Gastrocnemius medialis (tissue), 4 donors: Measurements from ENCODE around the gene KRT3.

Source experiments
- POLR2A ChIP-seq, 2 donors: fragments of 450-650 bp; IDR thresholded peaks; one replicate each; pipeline ENCODE4 v1.6.1; 2017; ENCODE audit warnings: antibody characterized with exemption in 2 of 2, mild to moderate bottlenecking in 2 of 2, moderate library complexity in 2 of 2
- TF ChIP-seq, protein P1 (sequence below), 5 experiments: fragments of 450-650 bp in 3 of 5; fragments of 200-600 bp in 2 of 5; sonication (generic) in 2 of 5; IDR thresholded peaks in 4 of 5; conservative IDR thresholded peaks in 1 of 5; 1 replicate in 4 of 5; 2 replicates in 1 of 5; pipeline ENCODE4 v1.5.1; 2016 to 2019; ENCODE audit warnings: antibody characterized with exemption in 5 of 5, mild to moderate bottlenecking in 3 of 5, moderate library complexity in 3 of 5

DNA sequence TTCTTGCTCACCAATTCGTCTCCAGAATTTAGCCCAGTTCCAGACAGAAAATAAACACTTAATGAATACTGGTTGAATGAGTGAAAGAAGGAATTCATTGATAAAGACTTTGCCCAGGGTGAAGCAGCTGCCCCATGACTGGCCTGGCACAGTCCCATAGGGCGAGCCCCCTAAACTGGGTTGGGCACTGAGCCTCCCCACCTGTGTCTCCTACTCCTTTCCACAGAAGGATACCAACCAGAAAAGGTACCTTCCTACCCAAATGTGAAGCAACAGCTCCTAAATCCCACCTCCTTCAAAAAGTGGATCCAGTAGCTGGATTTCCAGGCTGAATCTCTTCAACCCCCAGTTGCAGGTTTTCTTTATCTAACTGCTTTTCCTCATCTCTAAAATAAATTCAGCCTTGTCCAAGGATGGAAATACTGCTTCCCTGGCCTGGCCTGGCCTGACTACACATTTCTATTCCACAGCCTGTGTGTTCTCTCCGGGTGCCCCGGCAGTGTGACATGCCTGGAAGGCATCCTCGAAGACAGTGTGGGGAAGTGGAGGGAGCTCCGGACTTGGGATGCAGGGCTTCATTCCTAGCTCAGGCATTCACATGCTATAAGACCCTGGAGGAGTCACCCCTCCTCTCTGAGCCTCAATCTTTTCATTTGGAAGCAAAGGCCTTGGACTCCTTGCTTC, 7.6 kb downstream of the KRT3 start:
- TF ChIP-seq, protein P1, sequence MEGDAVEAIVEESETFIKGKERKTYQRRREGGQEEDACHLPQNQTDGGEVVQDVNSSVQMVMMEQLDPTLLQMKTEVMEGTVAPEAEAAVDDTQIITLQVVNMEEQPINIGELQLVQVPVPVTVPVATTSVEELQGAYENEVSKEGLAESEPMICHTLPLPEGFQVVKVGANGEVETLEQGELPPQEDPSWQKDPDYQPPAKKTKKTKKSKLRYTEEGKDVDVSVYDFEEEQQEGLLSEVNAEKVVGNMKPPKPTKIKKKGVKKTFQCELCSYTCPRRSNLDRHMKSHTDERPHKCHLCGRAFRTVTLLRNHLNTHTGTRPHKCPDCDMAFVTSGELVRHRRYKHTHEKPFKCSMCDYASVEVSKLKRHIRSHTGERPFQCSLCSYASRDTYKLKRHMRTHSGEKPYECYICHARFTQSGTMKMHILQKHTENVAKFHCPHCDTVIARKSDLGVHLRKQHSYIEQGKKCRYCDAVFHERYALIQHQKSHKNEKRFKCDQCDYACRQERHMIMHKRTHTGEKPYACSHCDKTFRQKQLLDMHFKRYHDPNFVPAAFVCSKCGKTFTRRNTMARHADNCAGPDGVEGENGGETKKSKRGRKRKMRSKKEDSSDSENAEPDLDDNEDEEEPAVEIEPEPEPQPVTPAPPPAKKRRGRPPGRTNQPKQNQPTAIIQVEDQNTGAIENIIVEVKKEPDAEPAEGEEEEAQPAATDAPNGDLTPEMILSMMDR (IDR thresholded peaks at IDR 0.05 in 4 of 5, conservative IDR thresholded peaks at IDR 0.05 in 1 of 5), result no peak
- TF ChIP-seq POLR2A (IDR thresholded peaks at IDR 0.05), result no peak
